ENCODE data around the gene IMPA2. TPM values are rescaled to one million over a fixed set of nuclear protein-coding genes. Genes with fewer than 3 reads are reported as not detected.

The IMPA2 gene
- total RNA-seq, 6 experiments from 2014 or later = 32.3 to 51.1 (median 45.7) TPM

DNA sequence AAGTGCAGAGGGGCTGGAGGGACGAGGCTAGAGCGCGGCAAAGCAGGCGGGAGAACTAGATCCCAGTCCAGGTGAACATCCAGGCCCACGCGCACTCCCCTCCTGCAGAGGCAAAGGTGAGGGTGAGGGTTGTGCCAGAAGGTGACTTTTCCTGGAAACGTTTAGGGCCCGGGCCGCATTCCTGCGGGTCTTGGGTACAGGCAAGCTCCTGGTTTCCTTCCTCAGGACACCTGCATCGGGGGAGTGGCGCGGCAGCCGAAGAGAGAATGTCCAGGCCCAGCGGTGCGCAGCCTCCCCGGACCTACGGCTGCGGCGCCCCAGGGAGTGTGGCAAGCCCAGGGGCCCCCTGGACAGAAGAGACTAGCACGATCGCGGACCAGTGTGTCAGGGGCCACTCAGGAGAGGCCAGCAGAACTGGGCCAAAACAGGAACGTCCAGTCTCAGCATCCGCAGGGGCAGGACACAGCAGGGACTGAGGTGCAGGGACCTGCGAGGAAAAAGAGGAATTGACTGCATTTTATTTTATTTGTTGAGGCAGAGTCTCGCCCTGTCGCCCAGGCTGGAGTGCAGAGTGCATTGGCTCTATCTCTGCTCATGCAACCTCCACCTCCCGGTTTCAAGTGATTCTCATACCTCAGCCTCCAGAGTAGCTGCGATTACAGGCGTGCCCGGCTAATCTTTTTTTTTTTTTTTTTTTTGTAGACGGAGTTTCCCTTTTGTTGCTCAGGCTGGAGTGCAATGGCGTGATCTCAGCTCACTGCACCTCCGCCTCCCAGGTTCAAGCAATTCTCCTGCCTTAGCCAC is 8.7 kb upstream of the IMPA2 start:
- ATAC-seq = no peak
- Histone ChIP-seq H3K4me3 (no peak overlapping the region), H3K27ac (no peak overlapping the region), H3K9me3 (no peaks in the 10 kb centered on the region), H3K36me3 (no peaks in the 10 kb centered on the region), H3K27me3 (no peaks in the 10 kb centered on the region), H3K4me1 (no peaks in the 10 kb centered on the region)
- WGBS (ENCODE audit: insufficient coverage, low coverage, low lambda C conversion rate, missing lambda C conversion rate) = 71% methylated on average over 10 of the region's 35 CpGs
- TF ChIP-seq, protein P1, sequence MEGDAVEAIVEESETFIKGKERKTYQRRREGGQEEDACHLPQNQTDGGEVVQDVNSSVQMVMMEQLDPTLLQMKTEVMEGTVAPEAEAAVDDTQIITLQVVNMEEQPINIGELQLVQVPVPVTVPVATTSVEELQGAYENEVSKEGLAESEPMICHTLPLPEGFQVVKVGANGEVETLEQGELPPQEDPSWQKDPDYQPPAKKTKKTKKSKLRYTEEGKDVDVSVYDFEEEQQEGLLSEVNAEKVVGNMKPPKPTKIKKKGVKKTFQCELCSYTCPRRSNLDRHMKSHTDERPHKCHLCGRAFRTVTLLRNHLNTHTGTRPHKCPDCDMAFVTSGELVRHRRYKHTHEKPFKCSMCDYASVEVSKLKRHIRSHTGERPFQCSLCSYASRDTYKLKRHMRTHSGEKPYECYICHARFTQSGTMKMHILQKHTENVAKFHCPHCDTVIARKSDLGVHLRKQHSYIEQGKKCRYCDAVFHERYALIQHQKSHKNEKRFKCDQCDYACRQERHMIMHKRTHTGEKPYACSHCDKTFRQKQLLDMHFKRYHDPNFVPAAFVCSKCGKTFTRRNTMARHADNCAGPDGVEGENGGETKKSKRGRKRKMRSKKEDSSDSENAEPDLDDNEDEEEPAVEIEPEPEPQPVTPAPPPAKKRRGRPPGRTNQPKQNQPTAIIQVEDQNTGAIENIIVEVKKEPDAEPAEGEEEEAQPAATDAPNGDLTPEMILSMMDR (IDR thresholded peaks at IDR 0.05) = no peak
- TF ChIP-seq POLR2A (IDR thresholded peaks at IDR 0.05) = no peak
- intact Hi-C loops (cut with DNase I) = no loop called here
- DNase-seq = no peak

- Histone ChIP-seq H3K36me3 (no peaks in the 10 kb centered on the region), H3K4me3 (no peak overlapping the region), H3K4me1 (peaks cover 0 to 8% (median 3%) of the 10 kb centered on the region in 4 donors), H3K27ac (no peak overlapping the region), H3K27me3 (no peaks in the 10 kb centered on the region), H3K9me3 (no peaks in the 10 kb centered on the region)
- ATAC-seq (no peak), DNase-seq (no peak)
- TF ChIP-seq, protein P1 (IDR thresholded peaks at IDR 0.05) = no peak
- TF ChIP-seq POLR2A (IDR thresholded peaks at IDR 0.05) = no peak
- intact Hi-C loops (cut with DNase I) = no loop called here
- 62% methylated on average over 5 of the region's 5 CpGs for WGBS (ENCODE audit: insufficient coverage, low coverage, low lambda C conversion rate, missing lambda C conversion rate)
Observed at GRCh38 chr18:11974741-11975325, 6.5 kb upstream of the IMPA2 start.

DNA sequence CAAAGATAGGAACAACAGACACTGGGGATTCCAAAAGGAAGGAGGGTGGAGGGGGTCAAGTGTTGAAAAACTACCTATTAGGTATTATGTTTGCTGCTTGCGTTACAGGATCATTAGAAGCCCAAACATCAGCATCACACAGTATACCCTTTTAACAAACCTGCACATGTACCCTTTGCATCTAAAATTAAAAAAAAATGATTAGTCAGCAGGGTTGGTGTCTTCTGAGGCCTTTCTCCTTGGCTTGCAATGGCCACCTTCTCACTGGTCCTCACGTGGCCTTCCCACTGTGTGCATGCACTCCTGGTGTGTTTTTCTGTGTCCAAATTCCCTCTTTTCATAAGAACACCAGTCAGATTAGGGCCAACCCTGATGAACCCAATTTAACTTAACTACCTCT is 5.6 kb upstream of the IMPA2 start:
- no peak for DNase-seq
- no peak overlapping the region for H3K4me3 ChIP-seq
- H3K27me3 ChIP-seq = no peaks in the 10 kb centered on the region
- 92% methylated on average over 1 of the region's 2 CpGs for WGBS (ENCODE audit: insufficient coverage, low coverage, low lambda C conversion rate, missing lambda C conversion rate)
- no peaks in the 10 kb centered on the region for H3K9me3 ChIP-seq
- H3K36me3 ChIP-seq = no peaks in the 10 kb centered on the region
- TF ChIP-seq, protein P1 (IDR thresholded peaks at IDR 0.05) = no peak
- TF ChIP-seq POLR2A (IDR thresholded peaks at IDR 0.05) = no peak
- H3K4me1 ChIP-seq = peaks cover 0 to 9% (median 4%) of the 10 kb centered on the region in 4 donors
- H3K27ac ChIP-seq = no peak overlapping the region
- intact Hi-C loops (cut with DNase I) = no loop called here
- no peak for ATAC-seq

DNA sequence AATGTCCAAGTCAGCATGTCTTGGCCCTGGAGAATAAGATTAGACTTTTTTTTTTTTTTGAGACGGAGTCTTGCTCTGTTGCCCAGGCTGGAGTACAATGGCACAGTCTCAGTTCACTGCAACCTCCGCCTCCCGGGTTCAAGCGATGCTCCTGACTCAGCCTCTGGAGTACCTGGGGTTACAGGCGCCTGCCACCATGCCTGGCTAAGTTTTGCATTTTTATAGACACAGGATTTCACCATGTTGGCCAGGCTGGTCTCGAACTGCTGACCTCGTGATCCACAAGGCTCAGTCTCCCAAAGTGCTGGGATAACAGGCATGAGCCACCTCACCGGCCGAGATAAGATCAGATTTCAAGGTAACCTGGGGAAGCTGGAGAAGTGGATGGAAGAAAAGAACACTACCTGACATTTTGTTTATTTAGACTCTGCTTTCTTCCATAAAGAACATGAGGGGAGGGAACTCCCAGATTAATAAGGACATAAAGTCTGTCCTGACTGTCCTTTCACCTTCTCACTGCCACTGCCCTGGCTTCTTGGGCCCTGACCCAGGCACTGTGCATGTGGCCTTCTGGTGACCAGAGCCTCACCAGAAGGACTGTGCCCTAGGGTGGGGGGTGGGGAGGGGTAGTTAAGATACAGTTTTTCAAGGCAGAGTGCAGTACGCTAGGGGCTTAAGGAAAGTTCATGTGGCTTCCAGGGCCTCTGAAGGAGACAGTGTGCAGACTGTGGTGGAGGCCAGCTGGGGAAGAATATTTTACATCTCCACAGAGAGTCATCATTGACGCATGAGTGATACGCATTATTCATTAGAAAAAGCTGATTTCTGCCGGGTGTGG is 4.8 kb upstream of the IMPA2 start:
- no peaks in the 10 kb centered on the region for H3K27me3 ChIP-seq
- no peak overlapping the region for H3K27ac ChIP-seq
- no peaks in the 10 kb centered on the region for H3K9me3 ChIP-seq
- peaks cover 0 to 9% (median 4%) of the 10 kb centered on the region in 4 donors for H3K4me1 ChIP-seq
- WGBS (ENCODE audit: insufficient coverage, low coverage, low lambda C conversion rate, missing lambda C conversion rate) = 91% methylated on average over 12 of the region's 13 CpGs
- no peak overlapping the region for H3K4me3 ChIP-seq
- no peak for TF ChIP-seq POLR2A (IDR thresholded peaks at IDR 0.05)
- TF ChIP-seq, protein P1 (IDR thresholded peaks at IDR 0.05) = no peak
- intact Hi-C loops (cut with DNase I) = no loop called here
- DNase-seq = no peak
- no peak for ATAC-seq
- no peaks in the 10 kb centered on the region for H3K36me3 ChIP-seq

Measured in right lobe of liver (tissue), 6 donors.